GM19193 (cell line): ENCODE data around the gene SIRPD.

Experiments
- POLR2A ChIP-seq: IDR thresholded peaks from 4 replicates; pipeline ENCODE4 v1.6.1; 2011; ENCODE audit not compliant: insufficient read depth, insufficient read length; ENCODE audit errors: extremely low read depth

The SIRPD gene

DNA sequence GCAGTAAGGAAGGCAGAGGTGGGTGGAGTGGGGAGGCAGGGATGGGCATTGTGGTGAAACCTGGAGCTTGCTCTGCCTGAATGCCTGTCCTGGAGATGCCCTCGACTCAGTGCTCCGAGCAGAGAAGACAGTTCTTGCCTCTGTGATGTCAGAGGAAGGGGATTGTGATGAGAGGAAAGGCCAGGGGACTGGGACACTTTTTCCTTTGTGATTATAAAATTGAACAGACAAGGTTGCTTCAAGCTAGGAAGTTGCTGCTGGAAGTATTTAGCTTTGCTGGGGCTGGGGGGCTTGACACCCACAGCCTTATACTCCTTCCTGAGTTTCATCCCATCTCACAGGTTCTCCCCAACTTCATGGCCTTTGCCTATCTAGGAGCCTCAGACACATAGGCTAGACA lies at the start of gene SIRPD:
Gene SIRPD, minus strand, starts transcription at position 101 of the 400 bp plus-strand sequence. Its CDS starts 52 bp downstream, at position 49.
- no peak for TF ChIP-seq POLR2A

DNA sequence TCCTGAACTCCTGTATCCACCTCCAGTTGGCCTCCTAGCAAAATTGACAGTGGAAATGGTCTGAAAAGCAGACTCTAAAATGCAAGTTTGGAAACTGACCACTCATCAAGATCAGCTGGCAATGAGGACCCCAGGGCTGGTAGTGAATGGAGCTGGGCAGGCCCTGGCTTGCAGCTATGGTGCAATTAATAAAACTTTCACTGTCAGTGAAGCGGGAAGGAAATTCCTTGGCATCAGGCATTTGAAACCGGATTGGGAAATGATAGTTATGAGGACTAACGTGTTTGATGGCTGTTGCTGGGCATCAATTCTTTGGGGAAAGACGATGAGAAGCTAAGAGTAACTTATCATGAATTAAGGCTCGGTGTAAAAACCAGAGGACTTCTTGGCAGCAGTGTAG lies 43.2 kb upstream of the SIRPD start:
- no peak for TF ChIP-seq POLR2A

DNA sequence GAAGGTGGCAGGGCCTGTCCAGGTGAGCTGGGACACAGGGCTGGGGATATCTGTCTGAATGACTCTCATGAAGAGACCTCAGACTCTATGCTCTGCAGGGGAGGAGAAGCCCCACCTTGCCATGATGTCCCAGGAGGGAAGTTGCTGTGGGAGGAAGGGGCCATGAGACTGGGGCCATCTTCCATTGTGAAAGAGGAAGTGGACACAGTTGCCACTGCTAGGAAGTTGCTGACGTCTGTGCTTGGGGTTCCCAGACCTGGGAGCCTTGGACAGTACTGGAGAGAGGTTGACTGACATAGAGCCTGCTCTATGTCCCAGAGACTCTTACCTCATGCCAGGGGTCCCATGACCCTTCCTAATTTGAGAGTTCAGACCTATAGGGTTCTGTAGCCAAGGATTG lies 37.8 kb upstream of the SIRPD start:
- no peak for TF ChIP-seq POLR2A

DNA sequence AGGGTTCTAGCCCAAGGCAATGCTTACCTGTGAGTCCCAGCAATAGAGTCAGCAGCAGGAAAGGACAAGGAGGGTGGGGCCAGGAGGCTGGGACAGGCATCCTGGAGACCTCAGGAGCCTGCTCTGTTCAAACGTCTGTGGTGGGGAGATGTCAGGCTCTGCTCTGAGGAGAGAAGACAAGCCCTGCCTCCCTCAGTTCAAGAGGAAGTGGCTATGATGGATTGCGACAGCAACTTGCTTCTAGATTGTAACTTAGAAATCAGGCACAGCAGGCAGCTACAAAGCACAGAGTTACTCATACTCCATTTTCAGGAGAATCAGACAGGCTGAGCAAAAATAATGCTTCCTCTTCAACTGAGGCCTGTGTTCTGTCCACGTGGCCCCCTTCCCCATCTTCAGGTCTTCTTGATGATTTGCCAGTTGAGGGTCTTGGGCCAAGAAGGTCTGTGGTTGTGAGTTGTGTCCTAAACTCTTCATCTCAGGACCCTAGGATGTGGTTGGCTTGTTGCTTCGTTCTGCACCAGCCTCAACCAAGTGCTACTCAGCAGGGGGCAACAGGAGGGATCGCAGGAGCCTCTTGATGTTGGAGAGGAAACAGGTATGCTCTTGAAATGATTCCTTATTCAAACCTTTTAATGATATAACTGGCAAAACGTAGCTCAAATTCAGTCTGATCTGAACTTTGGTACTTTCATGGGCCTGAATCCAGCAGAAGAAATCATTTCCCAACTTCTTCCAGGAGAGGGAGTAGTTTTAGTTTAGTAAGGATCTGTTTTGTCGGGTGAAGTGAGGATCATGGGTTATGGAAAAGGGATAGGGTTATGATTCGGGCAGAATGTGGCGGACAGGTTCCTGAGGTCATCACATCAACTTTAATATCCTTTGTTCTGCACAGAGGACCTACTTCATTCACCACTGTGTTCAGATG lies 31.3 kb upstream of the SIRPD start:
- no peak for TF ChIP-seq POLR2A

DNA sequence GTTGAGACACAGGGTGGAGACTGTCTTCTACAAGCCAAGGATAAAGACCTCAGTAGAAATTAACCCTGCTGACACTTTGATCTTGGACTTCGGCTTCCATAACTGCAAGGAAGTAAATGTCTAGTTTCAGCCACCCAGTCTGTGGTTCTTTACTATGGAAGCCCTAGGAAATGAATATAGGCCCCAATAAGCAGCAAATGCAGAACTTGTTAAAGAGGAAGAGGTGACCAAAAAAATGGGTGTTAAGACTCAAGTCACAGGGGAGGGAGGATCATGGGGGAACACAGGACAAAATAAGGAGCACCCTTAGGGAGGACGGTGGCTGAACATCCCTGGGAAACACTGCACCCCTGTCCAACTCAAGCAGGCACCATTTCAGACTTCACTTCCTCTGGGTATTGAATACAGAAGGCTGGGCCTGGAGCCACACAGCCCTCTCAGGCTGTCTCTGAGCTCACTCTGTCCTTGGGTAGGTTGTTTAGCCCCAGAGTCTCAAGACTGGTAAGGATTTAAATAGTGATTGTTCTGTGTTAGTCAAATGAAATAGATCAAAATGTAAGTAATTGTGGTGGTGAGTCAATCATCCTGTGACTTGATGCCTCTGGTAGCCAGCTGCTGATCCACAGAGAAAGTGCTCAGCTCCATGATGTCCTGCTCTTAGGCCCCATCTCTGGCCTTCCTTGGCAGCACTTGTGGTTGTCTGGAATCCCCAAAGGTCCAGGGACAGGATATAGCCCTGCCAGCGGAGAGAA lies 30.5 kb upstream of the SIRPD start:
- TF ChIP-seq POLR2A = no peak

DNA sequence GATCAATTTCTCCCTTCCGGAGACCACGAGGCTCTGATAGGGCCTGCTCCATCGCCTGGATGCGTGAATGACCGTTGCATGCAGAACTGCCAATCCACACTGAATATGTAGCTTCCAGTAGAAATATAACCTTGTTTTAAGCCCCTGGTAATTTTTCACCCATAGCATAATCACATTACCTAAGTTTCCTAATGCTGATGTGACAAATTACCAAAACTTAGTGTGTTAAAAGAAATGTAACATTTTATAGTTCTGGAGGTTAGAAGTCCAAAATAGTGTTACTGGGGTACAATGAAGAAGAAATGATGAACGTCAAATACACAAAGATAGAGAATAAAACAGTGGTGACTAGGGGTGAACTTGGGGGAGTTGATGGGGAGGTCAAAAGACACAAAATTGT lies 22.0 kb upstream of the SIRPD start:
- TF ChIP-seq POLR2A = no peak

DNA sequence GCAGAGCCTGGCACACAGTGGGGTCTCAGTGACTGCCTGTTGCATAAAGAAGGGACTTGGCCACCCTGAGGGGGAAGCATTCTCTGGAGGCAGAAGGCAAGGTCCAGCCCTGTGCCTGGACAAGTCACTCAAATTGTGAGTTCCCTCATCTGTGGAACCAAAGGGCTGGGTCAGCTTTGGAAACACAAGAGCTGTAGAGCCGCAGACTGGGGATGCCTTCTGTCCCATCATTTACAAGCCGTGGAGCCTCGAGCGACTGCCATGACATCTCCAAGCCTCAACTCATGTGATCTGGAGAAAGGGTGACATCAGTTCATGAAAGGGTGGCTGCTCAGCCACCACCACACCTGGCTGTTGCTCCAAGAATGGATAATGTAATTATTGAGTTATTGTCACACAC lies 20.4 kb upstream of the SIRPD start:
- TF ChIP-seq POLR2A = no peak

DNA sequence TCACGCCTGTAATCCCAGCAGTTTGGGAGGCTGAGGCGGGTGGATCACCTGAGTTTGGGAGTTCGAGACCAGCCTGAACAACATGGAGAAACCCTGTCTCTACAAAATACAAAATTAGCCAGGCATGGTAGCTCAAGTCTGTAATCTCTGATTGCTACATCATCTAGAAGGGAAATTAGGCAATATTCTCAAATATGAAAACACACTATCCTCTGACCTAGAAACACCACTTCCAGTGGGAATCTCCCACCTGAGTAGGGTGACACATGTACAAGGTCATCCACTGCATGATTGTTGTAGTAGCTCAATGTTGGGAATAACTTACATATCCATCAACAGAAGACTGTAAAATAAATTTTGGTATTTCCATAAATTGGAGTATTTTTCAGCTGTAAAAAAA lies 19.1 kb upstream of the SIRPD start:
- no peak for TF ChIP-seq POLR2A

DNA sequence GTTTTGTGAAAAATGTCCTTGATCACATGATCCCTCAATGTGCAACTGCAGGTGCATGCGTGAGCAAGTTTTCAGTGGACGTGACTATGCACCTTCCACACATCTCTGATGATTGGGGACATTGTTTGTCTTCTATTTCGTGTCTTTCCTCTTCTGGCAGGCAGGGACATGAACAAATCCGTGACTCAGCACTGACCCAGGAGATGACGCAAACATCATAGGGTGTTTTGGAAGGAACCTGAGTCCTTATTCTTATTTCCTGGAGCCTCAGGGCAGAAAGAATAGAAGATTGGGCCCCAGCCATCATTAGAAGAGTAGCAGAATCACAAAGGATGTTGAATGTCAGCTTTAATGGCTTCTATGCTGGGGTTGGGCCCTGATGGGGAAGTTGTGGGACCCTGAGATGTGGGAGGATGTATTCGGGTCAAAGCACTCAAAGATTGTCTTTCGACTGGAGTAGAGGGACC lies 11.9 kb upstream of the SIRPD start:
- no peak for TF ChIP-seq POLR2A

DNA sequence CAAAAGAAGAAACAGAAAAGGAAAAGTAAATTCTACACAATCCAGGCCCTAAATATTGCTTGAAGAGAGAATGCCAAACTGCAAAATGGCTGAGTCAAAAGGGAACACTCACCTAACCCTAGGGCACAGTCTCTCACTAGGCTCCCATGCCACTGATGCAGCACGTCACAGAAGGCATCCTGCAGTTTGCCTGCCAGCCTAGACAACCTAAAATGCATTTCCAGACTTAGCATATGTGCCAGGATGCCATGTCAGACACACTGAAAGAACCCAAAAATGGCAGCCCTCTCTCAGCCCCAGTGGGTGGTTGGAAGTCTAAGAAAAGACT lies 10.6 kb upstream of the SIRPD start:
- no peak for TF ChIP-seq POLR2A

DNA sequence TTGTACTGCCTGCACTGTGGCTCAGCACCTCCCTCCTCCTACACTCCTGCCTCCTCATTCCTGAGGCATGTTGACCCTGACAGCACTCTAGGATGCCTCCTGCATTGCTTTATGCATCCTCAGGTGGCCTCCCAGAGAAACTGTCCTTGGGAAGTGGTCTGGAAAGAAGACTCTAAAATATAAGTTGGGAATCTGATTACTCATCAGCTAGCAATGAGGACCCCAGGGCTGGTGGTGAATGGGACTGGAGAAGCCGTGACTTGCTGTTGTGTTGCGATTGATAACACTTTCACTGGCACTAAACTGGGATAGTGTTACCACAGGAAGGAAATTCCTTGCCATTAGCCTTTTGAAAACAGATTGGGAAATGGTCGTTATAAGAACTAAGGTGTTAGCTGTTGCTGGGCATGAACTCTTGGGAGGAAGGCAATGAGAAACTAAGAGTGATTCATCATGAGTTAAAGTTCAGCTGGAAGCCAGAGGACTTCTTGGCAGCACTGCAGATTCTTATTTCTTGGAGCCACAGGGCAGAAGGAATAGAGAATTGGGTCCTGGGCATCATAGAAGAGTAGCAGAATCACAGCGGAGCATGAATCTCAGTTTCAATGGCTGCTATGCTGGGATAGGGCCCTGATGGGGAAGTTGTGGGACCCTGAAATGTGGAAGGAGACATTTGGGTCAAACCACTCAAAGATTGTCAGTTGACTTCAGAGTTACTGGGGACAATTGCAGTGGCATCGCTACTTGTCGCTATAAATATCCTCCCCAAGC lies 10.1 kb upstream of the SIRPD start:
- no peak for TF ChIP-seq POLR2A

DNA sequence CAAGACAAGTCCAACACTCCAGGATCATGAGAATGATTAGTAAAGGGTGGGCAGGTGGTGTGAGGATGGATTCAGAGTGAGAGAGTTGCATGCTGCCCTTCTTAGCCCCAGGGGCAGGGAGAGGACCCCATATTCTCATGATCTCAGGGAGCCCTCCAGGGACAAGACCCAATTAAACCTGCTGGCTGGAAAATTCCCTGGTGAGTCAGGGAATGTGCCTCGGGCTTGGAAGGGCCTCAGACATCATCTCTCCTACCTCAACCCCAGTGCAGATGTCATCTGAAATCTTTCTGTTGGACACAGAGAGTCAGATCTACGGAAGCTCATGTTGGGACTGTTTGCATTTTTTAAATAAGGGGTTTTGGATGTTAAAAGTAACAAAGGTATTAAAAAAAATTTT lies 9.2 kb upstream of the SIRPD start:
- TF ChIP-seq POLR2A = no peak

DNA sequence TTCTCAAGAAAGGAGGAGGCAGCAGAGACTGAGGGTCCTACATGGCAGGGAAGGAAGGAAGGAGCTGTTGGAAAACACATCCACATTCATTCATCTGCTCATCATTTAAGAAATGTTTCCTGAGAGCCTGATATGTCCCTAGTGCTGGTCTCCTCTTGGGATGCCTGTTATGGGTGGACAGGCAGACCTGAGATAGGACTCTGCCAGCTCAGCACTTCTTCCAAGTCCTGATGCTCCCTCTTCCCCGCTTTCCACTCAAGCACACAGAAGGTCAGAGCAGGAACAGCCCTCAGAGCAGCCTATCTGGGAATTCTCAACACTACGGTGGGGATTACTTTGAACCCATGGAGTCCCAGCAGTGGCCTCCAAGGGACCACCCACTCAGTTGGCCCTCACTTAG lies 8.0 kb upstream of the SIRPD start:
- TF ChIP-seq POLR2A = no peak

DNA sequence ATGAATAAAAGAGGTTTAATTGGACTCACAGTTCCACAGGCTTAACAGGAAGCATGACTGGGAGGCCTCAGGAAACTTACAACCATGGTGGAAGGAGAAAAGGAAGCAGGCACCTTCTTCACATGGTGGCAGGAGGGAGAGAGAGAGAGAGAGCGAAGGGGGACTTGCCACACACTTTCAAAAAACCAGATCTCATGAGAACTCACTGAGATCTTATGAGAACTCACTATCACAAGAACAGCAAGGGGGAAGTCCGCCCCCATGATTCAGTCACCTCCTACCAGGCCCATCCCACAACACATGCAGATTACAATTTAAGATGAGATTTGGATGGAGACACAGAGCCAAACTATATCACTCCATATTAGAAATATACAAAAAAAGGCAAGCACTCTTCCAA lies 6.1 kb upstream of the SIRPD start:
- TF ChIP-seq POLR2A = no peak

DNA sequence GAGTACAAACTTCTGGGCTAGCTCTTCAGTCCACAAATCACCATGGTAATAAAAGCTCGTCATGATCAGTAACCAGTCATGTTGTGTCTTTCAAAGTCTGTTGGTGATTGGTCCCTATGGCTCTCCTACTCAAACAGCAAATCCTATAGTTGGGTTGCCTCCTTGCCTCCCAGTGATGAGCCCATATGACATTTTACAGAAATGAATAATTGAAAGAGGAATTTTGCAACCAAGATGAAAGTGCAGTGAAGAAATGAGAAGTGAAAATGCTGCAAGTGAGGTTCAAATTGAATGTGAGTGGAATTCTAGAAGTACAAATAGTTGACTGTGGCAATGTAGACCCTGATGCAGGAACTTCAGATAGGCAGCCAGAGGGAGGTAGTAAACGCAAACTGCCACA lies 5.1 kb upstream of the SIRPD start:
- no peak for TF ChIP-seq POLR2A
